ENCODE measurements around the gene TANGO2. TPM values are rescaled to one million over a fixed set of nuclear protein-coding genes. Genes with fewer than 3 reads are reported as not detected.

Gene TANGO2
- total and polyA plus RNA-seq, 3 experiments from 2014 or later: 27.3 to 48.6 (median 28.0) TPM

DNA sequence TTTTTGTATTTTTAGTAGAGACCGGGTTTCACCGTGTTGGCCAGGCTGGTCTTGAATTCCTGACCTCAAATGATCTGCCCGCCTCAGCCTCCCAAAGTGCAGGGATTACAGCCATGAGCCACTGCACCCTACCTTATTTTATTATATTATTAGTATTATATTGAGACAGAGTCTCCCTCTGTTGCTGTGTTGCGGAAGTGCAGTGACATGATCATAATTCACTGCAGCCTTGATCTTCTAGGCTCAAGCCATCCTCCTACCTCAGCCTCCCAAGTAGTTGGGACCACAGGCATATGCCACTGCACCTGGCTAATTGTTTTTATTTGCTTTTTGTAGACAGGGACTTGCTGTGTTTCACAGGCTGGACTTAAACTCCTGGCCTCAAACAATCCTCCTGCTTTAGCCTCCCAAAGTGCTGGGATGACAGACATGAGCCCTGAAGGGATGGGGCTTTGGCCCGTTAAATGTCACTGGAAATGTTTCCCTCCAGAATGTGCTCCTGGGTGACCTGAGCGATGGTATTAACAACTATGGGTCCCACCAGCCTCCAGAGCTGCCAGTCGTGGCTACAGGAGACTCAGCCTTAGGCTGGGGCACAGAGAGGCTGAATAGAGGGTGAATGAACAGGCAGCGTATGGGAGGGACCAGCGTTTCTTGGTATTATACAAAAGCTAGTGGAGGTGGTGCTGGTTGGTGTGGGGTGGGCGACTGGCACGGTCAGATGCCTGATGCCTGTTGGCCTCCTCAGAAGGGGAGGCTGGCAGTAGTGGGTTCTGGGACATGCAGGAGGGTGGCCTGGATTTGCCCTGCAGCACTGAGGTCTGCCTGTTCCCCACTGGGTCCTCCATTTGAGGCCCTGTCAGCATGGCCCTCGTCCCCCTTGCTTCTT lies 7.3 kb downstream of the TANGO2 start:
- Histone ChIP-seq H3K4me1 (ENCODE audit: insufficient read depth, low read length) (peaks cover 39% of the 10 kb centered on the region), H3K27ac (ENCODE audit: low read depth, low read length) (no peak overlapping the region), H3K4me3 (ENCODE audit: low read length) (no peak overlapping the region), H3K36me3 (ENCODE audit: insufficient read depth, low read length) (peaks cover 7% of the 10 kb centered on the region), H3K9me3 (ENCODE audit: low read length) (no peaks in the 10 kb centered on the region), H3K27me3 (ENCODE audit: insufficient read depth, low read length, poor library complexity, severe bottlenecking) (no peaks in the 10 kb centered on the region)
- ChIA-PET CTCF (interaction anchor here (1.3 kb wide), 1 partner anchor 57 kb away, joined by 3 read pairs; no protein-coding TSS in a partner anchor), POLR2A (no interaction called here)
- Mint-ChIP-seq H3K36me3 (peaks cover 0 to 13% (median 4%) of the 10 kb centered on the region in 3 donors), H3K4me3 (no peak overlapping the region), H3K9me3 (no peaks in the 10 kb centered on the region), H3K27me3 (no peaks in the 10 kb centered on the region), H3K4me1 (peaks cover 23 to 61% (median 34%) of the 10 kb centered on the region in 3 donors), H3K27ac (peak overlapping the region in 3 of 8 donors; percentile 17 to 58 (median 47))
- peak in 1 of 5 donors; percentile 8 for DNase-seq

DNA sequence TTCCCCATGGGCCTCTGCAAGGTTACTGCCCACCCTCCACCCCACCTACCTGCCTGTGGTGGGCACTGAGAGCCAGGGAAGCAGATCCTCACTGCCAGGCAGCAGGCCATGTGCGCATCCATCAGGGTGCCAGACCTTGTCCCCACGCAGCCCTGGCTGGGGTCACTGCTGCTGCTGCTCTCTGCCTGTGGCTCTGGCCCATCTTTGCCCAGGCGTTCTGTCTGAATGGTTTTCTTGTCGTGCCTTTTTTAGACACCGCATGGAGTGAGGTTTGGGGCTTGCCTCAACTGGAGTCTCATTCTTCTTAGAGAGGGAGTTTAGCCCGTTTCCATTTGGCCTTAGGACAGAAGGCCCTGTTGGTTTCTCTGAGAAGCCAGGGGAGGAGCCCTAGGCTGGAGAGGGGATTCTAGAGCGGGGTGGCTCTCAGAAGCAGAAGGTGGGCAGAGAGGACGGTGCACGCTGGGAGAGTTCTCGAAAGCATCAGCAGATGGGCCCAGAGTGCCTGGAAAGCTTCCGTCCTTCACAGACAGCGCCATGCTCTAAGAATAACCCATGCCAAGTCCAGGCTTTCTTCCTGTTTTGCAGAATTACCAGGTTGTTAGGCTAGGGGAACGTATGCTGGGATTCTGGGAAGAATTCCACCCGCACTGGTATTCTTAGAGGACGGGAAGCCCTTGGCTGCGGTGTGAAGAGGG lies 8.1 kb downstream of the TANGO2 start:
- Histone ChIP-seq H3K4me3 (ENCODE audit: low read length) (no peak overlapping the region), H3K4me1 (ENCODE audit: insufficient read depth, low read length) (peaks cover 37% of the 10 kb centered on the region), H3K9me3 (ENCODE audit: low read length) (no peaks in the 10 kb centered on the region), H3K27ac (ENCODE audit: low read depth, low read length) (no peak overlapping the region), H3K27me3 (ENCODE audit: insufficient read depth, low read length, poor library complexity, severe bottlenecking) (no peaks in the 10 kb centered on the region), H3K36me3 (ENCODE audit: insufficient read depth, low read length) (peaks cover 7% of the 10 kb centered on the region)
- peaks cover 20 to 61% (median 31%) of the 10 kb centered on the region in 3 donors for H3K4me1 Mint-ChIP-seq
- no peaks in the 10 kb centered on the region for H3K27me3 Mint-ChIP-seq
- H3K4me3 Mint-ChIP-seq: no peak overlapping the region
- peaks cover 0 to 12% (median 2%) of the 10 kb centered on the region in 3 donors for H3K36me3 Mint-ChIP-seq
- peak overlapping the region in 2 of 8 donors; percentile 54 to 63 for H3K27ac Mint-ChIP-seq
- DNase-seq: no peak
- H3K9me3 Mint-ChIP-seq: no peaks in the 10 kb centered on the region
- ChIA-PET CTCF (no interaction called here), POLR2A (no interaction called here)

DNA sequence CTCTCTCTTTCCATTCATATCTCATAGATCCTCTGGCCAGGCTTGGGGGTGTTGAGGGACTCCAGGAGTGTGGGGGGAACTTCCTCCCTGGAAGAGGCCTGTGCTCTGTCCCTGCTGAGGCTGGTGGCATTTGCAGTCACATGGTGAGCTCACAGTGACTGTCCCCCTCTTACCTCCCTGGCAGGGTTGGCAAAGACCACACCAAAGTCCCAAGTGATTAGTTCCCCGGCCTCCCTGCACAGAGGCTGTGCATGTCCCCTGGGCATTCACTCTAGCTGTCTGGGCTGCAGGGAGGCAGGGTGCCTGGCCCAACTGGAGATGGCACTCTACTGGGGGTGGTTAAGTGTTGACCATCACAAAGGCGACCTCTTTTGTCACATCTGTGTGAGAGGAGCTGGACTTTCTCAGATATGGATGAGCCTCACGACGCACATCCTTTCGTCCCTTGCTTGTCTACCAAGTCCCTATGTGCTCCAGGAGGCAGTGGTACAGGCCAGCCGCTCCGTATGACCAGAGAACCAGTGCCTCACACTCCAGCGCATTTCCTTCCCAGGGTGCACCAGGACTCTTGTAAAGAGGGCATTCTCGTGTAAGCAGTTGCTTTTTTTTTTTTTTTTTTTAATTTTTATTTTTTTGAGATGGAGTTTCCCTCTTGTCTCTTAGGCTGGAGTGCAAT lies 8.8 kb downstream of the TANGO2 start:
- Histone ChIP-seq H3K27me3 (ENCODE audit: insufficient read depth, low read length, poor library complexity, severe bottlenecking) (no peaks in the 10 kb centered on the region), H3K4me1 (ENCODE audit: insufficient read depth, low read length) (peaks cover 34% of the 10 kb centered on the region), H3K36me3 (ENCODE audit: insufficient read depth, low read length) (peaks cover 7% of the 10 kb centered on the region), H3K9me3 (ENCODE audit: low read length) (no peaks in the 10 kb centered on the region), H3K4me3 (ENCODE audit: low read length) (no peak overlapping the region), H3K27ac (ENCODE audit: low read depth, low read length) (no peak overlapping the region)
- Mint-ChIP-seq H3K27ac (peak overlapping the region in 1 of 8 donors; percentile 83), H3K4me3 (no peak overlapping the region), H3K36me3 (peaks cover 0 to 11% (median 5%) of the 10 kb centered on the region in 3 donors), H3K9me3 (no peaks in the 10 kb centered on the region), H3K4me1 (peaks cover 27 to 61% (median 32%) of the 10 kb centered on the region in 3 donors), H3K27me3 (no peaks in the 10 kb centered on the region)
- DNase-seq: no peak
- ChIA-PET POLR2A (no interaction called here), CTCF (no interaction called here)

DNA sequence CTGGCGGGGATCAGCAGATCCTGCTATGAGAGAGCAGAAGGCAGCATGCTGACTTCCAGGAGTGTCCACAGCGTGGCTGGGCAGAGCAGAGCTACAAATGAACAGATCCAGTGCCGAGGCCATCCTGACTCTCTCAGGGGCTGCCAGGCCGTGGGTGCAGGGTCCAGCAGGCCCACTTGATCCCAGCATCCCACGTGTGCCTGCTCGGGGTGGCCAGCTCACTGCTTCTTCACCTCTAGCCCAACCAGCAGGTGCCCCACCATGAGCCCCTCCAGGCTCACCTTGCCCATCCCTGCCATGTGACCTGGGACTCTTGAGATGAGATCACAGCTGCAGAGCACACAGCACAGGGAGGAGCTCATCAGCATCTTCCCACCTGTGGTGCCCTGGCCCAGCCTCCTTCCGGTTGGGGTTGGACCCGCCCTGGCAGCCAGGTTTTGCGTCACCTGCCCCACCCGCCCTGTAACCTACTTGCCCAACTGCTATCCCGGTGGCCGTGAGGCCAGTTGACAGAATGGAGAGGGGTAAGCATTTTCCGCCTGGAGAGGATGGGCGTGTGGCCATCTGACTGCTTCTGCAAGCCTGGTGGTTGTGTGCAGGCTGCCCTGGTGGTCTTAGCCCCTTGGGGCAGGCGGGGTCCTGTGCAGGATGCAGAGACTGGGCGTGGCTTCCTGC lies 11.0 kb downstream of the TANGO2 start:
- peak in 4 of 5 donors; percentile 20 to 68 (median 46) for DNase-seq
- Mint-ChIP-seq H3K36me3 (peaks cover 0 to 19% (median 4%) of the 10 kb centered on the region in 3 donors), H3K9me3 (no peaks in the 10 kb centered on the region), H3K4me1 (peaks cover 24 to 63% (median 31%) of the 10 kb centered on the region in 3 donors), H3K4me3 (peak overlapping the region in 1 of 7 donors; percentile 65), H3K27me3 (no peaks in the 10 kb centered on the region), H3K27ac (peak overlapping the region in 4 of 8 donors; percentile 48 to 79 (median 54))
- H3K9me3 ChIP-seq (ENCODE audit: low read length): no peaks in the 10 kb centered on the region
- H3K36me3 ChIP-seq (ENCODE audit: insufficient read depth, low read length): peaks cover 5% of the 10 kb centered on the region
- POLR2A ChIA-PET: interaction anchor here (1.6 kb wide), 1 partner anchor 10 kb away, joined by 7 read pairs; no protein-coding TSS in a partner anchor
- no peak overlapping the region for H3K4me3 ChIP-seq (ENCODE audit: low read length)
- H3K27me3 ChIP-seq (ENCODE audit: insufficient read depth, low read length, poor library complexity, severe bottlenecking): no peaks in the 10 kb centered on the region
- CTCF ChIA-PET: interaction anchor here (2.3 kb wide), 1 partner anchor 10 kb away, joined by 5 read pairs; the partner anchor contains the start of gene TANGO2
- peak overlapping the region; percentile 39 for H3K27ac ChIP-seq (ENCODE audit: low read depth, low read length)
- H3K4me1 ChIP-seq (ENCODE audit: insufficient read depth, low read length): peaks cover 19% of the 10 kb centered on the region

DNA sequence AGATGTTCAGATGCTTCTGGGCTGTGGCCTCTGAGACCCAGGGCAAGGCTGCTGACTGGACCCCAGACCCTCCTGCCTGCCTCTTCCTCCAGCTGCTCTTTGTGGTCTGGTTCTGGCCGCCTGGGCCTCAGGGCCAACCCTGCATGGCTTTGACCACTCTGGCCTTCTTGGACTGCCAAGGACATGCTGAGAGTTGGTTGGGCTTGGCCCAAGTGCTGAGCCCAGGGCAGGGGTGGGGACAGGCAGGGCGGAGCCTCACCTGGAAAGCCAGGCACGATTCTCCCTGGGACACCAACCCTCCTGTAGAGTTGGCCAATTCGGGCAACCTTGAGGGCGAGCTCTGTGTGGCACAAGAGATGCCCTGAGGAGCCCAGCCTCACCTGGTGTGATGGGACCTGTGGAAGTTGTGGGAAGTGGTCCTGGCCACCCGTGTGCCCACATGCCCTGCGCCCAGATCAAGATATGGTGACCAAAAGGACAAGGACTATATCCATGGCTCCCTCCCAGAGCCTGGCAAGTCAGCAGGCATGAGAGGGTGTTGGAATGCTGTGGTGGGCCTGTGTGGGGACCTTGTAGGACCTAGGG lies 11.6 kb downstream of the TANGO2 start:
- Mint-ChIP-seq H3K27ac (peak overlapping the region in 3 of 8 donors; percentile 48 to 86 (median 56)), H3K4me1 (peaks cover 20 to 58% (median 33%) of the 10 kb centered on the region in 3 donors), H3K36me3 (peaks cover 0 to 26% (median 6%) of the 10 kb centered on the region in 3 donors), H3K9me3 (no peaks in the 10 kb centered on the region), H3K27me3 (no peaks in the 10 kb centered on the region), H3K4me3 (peak overlapping the region in 1 of 7 donors; percentile 31)
- peaks cover 15% of the 10 kb centered on the region for H3K4me1 ChIP-seq (ENCODE audit: insufficient read depth, low read length)
- H3K27me3 ChIP-seq (ENCODE audit: insufficient read depth, low read length, poor library complexity, severe bottlenecking): no peaks in the 10 kb centered on the region
- no peak overlapping the region for H3K4me3 ChIP-seq (ENCODE audit: low read length)
- ChIA-PET CTCF (interaction anchor here (2.3 kb wide), 1 partner anchor 11 kb away, joined by 5 read pairs; the partner anchor contains the start of gene TANGO2), POLR2A (interaction anchor here (1.6 kb wide), 1 partner anchor 10 kb away, joined by 7 read pairs; no protein-coding TSS in a partner anchor)
- H3K9me3 ChIP-seq (ENCODE audit: low read length): no peaks in the 10 kb centered on the region
- peaks cover 7% of the 10 kb centered on the region for H3K36me3 ChIP-seq (ENCODE audit: insufficient read depth, low read length)
- H3K27ac ChIP-seq (ENCODE audit: low read depth, low read length): peak overlapping the region; percentile 39
- no peak for DNase-seq

DNA sequence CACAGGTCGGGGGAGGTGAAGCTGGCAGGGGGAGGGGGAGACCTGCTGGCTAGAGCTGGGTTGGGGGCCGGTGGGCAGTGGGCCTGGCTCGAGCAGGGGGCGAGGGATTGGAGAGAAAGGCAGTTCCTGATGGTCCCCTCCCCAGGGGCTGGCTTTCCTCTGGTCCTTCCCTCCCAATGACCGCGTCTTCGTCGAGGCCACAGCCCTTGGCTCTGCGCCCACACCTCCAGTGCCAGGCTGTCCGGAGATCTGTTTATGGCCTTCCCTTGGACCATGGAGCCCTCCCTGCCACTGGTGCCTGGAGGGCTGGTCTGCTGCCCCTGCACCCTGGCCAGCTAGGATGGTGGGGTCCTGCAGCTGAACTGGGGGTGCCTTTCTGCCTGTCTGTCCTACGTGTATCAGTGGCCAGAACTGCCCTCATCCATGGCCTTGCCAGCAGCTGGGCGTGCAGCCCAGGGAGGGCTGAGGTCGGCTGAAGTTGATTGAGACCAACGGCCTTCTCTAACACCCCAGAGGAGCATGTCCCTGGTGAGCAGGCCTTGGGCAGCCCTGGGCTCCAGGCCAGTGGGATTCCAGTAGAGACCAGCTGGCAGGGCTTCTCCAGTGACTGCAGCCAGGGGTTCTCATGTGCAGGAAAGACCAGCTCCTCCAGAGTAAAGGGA lies 12.3 kb downstream of the TANGO2 start:
- no peak overlapping the region for H3K4me3 Mint-ChIP-seq
- POLR2A ChIA-PET: interaction anchor here (0.5 to 0.6 kb wide), 2 partner anchors 12 to 17 kb away, joined by 4 to 8 read pairs; no protein-coding TSS in a partner anchor
- peaks cover 20 to 56% (median 36%) of the 10 kb centered on the region in 3 donors for H3K4me1 Mint-ChIP-seq
- DNase-seq: no peak
- no peaks in the 10 kb centered on the region for H3K27me3 ChIP-seq (ENCODE audit: insufficient read depth, low read length, poor library complexity, severe bottlenecking)
- H3K36me3 Mint-ChIP-seq: peaks cover 0 to 32% (median 8%) of the 10 kb centered on the region in 3 donors
- H3K4me1 ChIP-seq (ENCODE audit: insufficient read depth, low read length): peaks cover 15% of the 10 kb centered on the region
- H3K27ac ChIP-seq (ENCODE audit: low read depth, low read length): no peak overlapping the region
- no peaks in the 10 kb centered on the region for H3K9me3 Mint-ChIP-seq
- CTCF ChIA-PET: interaction anchor here (0.7 to 2.3 kb wide), 2 partner anchors 9 to 12 kb away, joined by 3 to 5 read pairs; partner anchors contain the start of gene TANGO2
- H3K27ac Mint-ChIP-seq: peak overlapping the region in 1 of 8 donors; percentile 68
- no peaks in the 10 kb centered on the region for H3K9me3 ChIP-seq (ENCODE audit: low read length)
- H3K36me3 ChIP-seq (ENCODE audit: insufficient read depth, low read length): peaks cover 7% of the 10 kb centered on the region
- H3K4me3 ChIP-seq (ENCODE audit: low read length): no peak overlapping the region
- no peaks in the 10 kb centered on the region for H3K27me3 Mint-ChIP-seq

Data from CD8-positive, alpha-beta memory T cell (primary cell).